ENCODE measurements around the gene EZR. TPM values are rescaled to one million over a fixed set of nuclear protein-coding genes. Genes with fewer than 3 reads are reported as not detected.
A peak's percentile ranks its signal among the peaks of the same experiment; 100 is the strongest.

Gene EZR
- total RNA-seq, 1 donor from 2014 or later, result 489 TPM

GRCh38 chr6:158854214-158855101, 35.3 kb upstream of the EZR start:
- Mint-ChIP-seq H3K9me3 (no peaks in the 10 kb centered on the region), H3K4me1 (peaks cover 29% of the 10 kb centered on the region), H3K27me3 (no peaks in the 10 kb centered on the region), H3K27ac (no peak overlapping the region), H3K36me3 (ENCODE audit: low read depth) (no peaks in the 10 kb centered on the region), H3K4me3 (no peak overlapping the region)
- no peak for TF ChIP-seq CTCF (IDR thresholded peaks at IDR 0.05)
- intact Hi-C loops (cut with micrococcal nuclease), result loop anchor here (5.0 kb wide), 1 partner anchor 193 kb away; no protein-coding TSS in a partner anchor
- no peak for DNase-seq
- ChIA-PET POLR2A (interaction anchor here (0.6 to 5.5 kb wide), 20 partner anchors 10 to 139 kb away, joined by 3 to 238 read pairs (median 5); partner anchors contain the start of gene EZR), CTCF (interaction anchor here (1.2 to 3.0 kb wide), 5 partner anchors 11 to 104 kb away, joined by 3 to 12 read pairs (median 4); partner anchors contain the start of gene EZR)
- ATAC-seq (ENCODE audit: low read depth), result no peak

- intact Hi-C loops (cut with micrococcal nuclease), result loop anchor here (1.0 to 5.0 kb wide), 4 partner anchors 15 to 193 kb away; no protein-coding TSS in a partner anchor
- DNase-seq (no peak), ATAC-seq (ENCODE audit: low read depth) (no peak)
- Mint-ChIP-seq H3K36me3 (ENCODE audit: low read depth) (no peaks in the 10 kb centered on the region), H3K4me1 (peaks cover 32% of the 10 kb centered on the region), H3K27me3 (no peaks in the 10 kb centered on the region), H3K4me3 (no peak overlapping the region), H3K27ac (no peak overlapping the region), H3K9me3 (no peaks in the 10 kb centered on the region)
- ChIA-PET CTCF (interaction anchor here (1.2 to 3.0 kb wide), 5 partner anchors 10 to 105 kb away, joined by 3 to 12 read pairs (median 4); partner anchors contain the start of gene EZR), POLR2A (interaction anchor here (0.6 to 5.5 kb wide), 17 partner anchors 10 to 138 kb away, joined by 3 to 238 read pairs (median 5); partner anchors contain the start of gene EZR)
- TF ChIP-seq CTCF (IDR thresholded peaks at IDR 0.05), result no peak
These were observed 34.7 kb upstream of the EZR start for GRCh38 chr6:158853880-158854213.

GRCh38 chr6:158853072-158853879, 34.1 kb upstream of the EZR start:
- ChIA-PET CTCF (interaction anchor here (1.2 to 3.0 kb wide), 5 partner anchors 9 to 105 kb away, joined by 3 to 12 read pairs (median 4); partner anchors contain the start of gene EZR), POLR2A (interaction anchor here (0.5 to 5.5 kb wide), 19 partner anchors 8 to 271 kb away, joined by 3 to 238 read pairs (median 5); partner anchors contain the start of gene EZR)
- H3K4me1 Mint-ChIP-seq, result peaks cover 27% of the 10 kb centered on the region

GRCh38 chr6:158852312-158853071, 33.3 kb upstream of the EZR start:
- Mint-ChIP-seq H3K4me1 (peaks cover 22% of the 10 kb centered on the region), H3K36me3 (ENCODE audit: low read depth) (no peaks in the 10 kb centered on the region), H3K9me3 (no peaks in the 10 kb centered on the region), H3K4me3 (no peak overlapping the region), H3K27ac (no peak overlapping the region), H3K27me3 (no peaks in the 10 kb centered on the region)
- intact Hi-C loops (cut with micrococcal nuclease), result loop anchor here (1.0 to 5.0 kb wide), 4 partner anchors 17 to 195 kb away; no protein-coding TSS in a partner anchor
- TF ChIP-seq CTCF (IDR thresholded peaks at IDR 0.05), result no peak
- ATAC-seq (ENCODE audit: low read depth) (no peak), DNase-seq (no peak)
- ChIA-PET CTCF (no interaction called here), POLR2A (interaction anchor here (0.9 to 5.5 kb wide), 5 partner anchors 13 to 270 kb away, joined by 3 to 238 read pairs (median 13); partner anchors contain the start of gene EZR)

More at GRCh38 chr6:158853072-158853879, 34.1 kb upstream of the EZR start:
- ATAC-seq (ENCODE audit: low read depth) (peak; percentile 87), DNase-seq (peak; percentile 68)
- no peak for TF ChIP-seq CTCF (IDR thresholded peaks at IDR 0.05)
- H3K4me3 Mint-ChIP-seq, result no peak overlapping the region
- no peak overlapping the region for H3K27ac Mint-ChIP-seq
- intact Hi-C loops (cut with micrococcal nuclease), result loop anchor here (1.0 to 5.0 kb wide), 4 partner anchors 16 to 194 kb away; no protein-coding TSS in a partner anchor
- H3K27me3 Mint-ChIP-seq, result no peaks in the 10 kb centered on the region
- no peaks in the 10 kb centered on the region for H3K9me3 Mint-ChIP-seq
- no peaks in the 10 kb centered on the region for H3K36me3 Mint-ChIP-seq (ENCODE audit: low read depth)
